ENCODE data around the gene QRFP. TPM values are rescaled to one million over a fixed set of nuclear protein-coding genes. Genes with fewer than 3 reads are reported as not detected.

The QRFP gene
- total RNA-seq, 1 experiment from 2014 or later = not detected

- H3K9me3 Mint-ChIP-seq (ENCODE audit: low read depth, unreplicated experiment) = no peaks in the 10 kb centered on the region
- BruUV-seq (replicated peaks) = no TSS peak
- no peak overlapping the region for H3K4me3 Mint-ChIP-seq (ENCODE audit: low read depth, unreplicated experiment)
- H3K4me1 Mint-ChIP-seq (ENCODE audit: low read depth, unreplicated experiment) = peaks cover 8% of the 10 kb centered on the region
- DNase-seq = no peak
- peaks cover 6% of the 10 kb centered on the region for H3K36me3 Mint-ChIP-seq (ENCODE audit: insufficient read depth, unreplicated experiment)
- TF ChIP-seq CTCF (IDR thresholded peaks at IDR 0.05; ENCODE audit: unreplicated experiment) = no peak
- H3K27ac Mint-ChIP-seq (ENCODE audit: unreplicated experiment) = no peak overlapping the region
- CTCF ChIA-PET = no interaction called here
- intact Hi-C loops (cut with micrococcal nuclease; ENCODE audit: unreplicated experiment) = no loop called here
- H3K27me3 Mint-ChIP-seq (ENCODE audit: unreplicated experiment) = no peaks in the 10 kb centered on the region
Observed at GRCh38 chr9:130864541-130864940, 32.1 kb downstream of the QRFP start.

- H3K4me3 Mint-ChIP-seq (ENCODE audit: low read depth, unreplicated experiment) = no peak overlapping the region
- DNase-seq = no peak
- peaks cover 6% of the 10 kb centered on the region for H3K36me3 Mint-ChIP-seq (ENCODE audit: insufficient read depth, unreplicated experiment)
- H3K9me3 Mint-ChIP-seq (ENCODE audit: low read depth, unreplicated experiment) = no peaks in the 10 kb centered on the region
- TF ChIP-seq CTCF (IDR thresholded peaks at IDR 0.05; ENCODE audit: unreplicated experiment) = no peak
- H3K4me1 Mint-ChIP-seq (ENCODE audit: low read depth, unreplicated experiment) = peaks cover 8% of the 10 kb centered on the region
- intact Hi-C loops (cut with micrococcal nuclease; ENCODE audit: unreplicated experiment) = loop anchor here (1.0 kb wide), 1 partner anchor 91 kb away; no protein-coding TSS in a partner anchor
- H3K27ac Mint-ChIP-seq (ENCODE audit: unreplicated experiment) = no peak overlapping the region
- CTCF ChIA-PET = no interaction called here
- H3K27me3 Mint-ChIP-seq (ENCODE audit: unreplicated experiment) = no peaks in the 10 kb centered on the region
- no TSS peak for BruUV-seq (replicated peaks)
Observed at GRCh38 chr9:130862747-130863146, 33.9 kb downstream of the QRFP start.

GRCh38 chr9:130862217-130862616, 34.4 kb downstream of the QRFP start:
- Mint-ChIP-seq H3K9me3 (ENCODE audit: low read depth, unreplicated experiment) (no peaks in the 10 kb centered on the region), H3K4me3 (ENCODE audit: low read depth, unreplicated experiment) (no peak overlapping the region), H3K27me3 (ENCODE audit: unreplicated experiment) (no peaks in the 10 kb centered on the region), H3K27ac (ENCODE audit: unreplicated experiment) (no peak overlapping the region), H3K4me1 (ENCODE audit: low read depth, unreplicated experiment) (peaks cover 8% of the 10 kb centered on the region), H3K36me3 (ENCODE audit: insufficient read depth, unreplicated experiment) (peaks cover 6% of the 10 kb centered on the region)
- intact Hi-C loops (cut with micrococcal nuclease; ENCODE audit: unreplicated experiment) = no loop called here
- DNase-seq = no peak
- TF ChIP-seq CTCF (IDR thresholded peaks at IDR 0.05; ENCODE audit: unreplicated experiment) = no peak
- CTCF ChIA-PET = interaction anchor here (0.5 kb wide), 1 partner anchor 14 kb away, joined by 5 read pairs; no protein-coding TSS in a partner anchor
- BruUV-seq (replicated peaks) = no TSS peak

- BruUV-seq (replicated peaks) = no TSS peak
- Mint-ChIP-seq H3K4me3 (ENCODE audit: low read depth, unreplicated experiment) (no peak overlapping the region), H3K4me1 (ENCODE audit: low read depth, unreplicated experiment) (peaks cover 7% of the 10 kb centered on the region), H3K27ac (ENCODE audit: unreplicated experiment) (no peak overlapping the region), H3K9me3 (ENCODE audit: low read depth, unreplicated experiment) (no peaks in the 10 kb centered on the region), H3K27me3 (ENCODE audit: unreplicated experiment) (no peaks in the 10 kb centered on the region), H3K36me3 (ENCODE audit: insufficient read depth, unreplicated experiment) (peaks cover 5% of the 10 kb centered on the region)
- DNase-seq = no peak
- no peak for TF ChIP-seq CTCF (IDR thresholded peaks at IDR 0.05; ENCODE audit: unreplicated experiment)
- CTCF ChIA-PET = interaction anchor here (0.5 kb wide), 1 partner anchor 13 kb away, joined by 5 read pairs; no protein-coding TSS in a partner anchor
- intact Hi-C loops (cut with micrococcal nuclease; ENCODE audit: unreplicated experiment) = no loop called here
Observed at GRCh38 chr9:130861372-130862180, 35.0 kb downstream of the QRFP start.
